Tibial artery (tissue), 4 donors: Measurements from ENCODE around the gene ALDH1L1.
A peak's percentile ranks its signal among the peaks of the same experiment; 100 is the strongest.

Experiments used
- DNase-seq, 2 donors: peaks; one replicate each; pipeline ENCODE4 v3.0.0-alpha.2; 2019
- H3K27ac ChIP-seq, 2 donors: fragments of 200-600 bp; sonication (generic) in 1 of 2; 1 replicate in 1 of 2; 2 replicates in 1 of 2; pipeline ENCODE4 v1.5.1; 2018 to 2019; ENCODE audit warnings: mild to moderate bottlenecking in 1 of 2
- H3K27me3 ChIP-seq, 2 donors: fragments of 200-600 bp; sonication (generic) in 1 of 2; one replicate each; pipeline versions ENCODE4 v1.5.1 to v1.6.0; 2016 to 2019
- H3K36me3 ChIP-seq, 3 donors: fragments of 200-600 bp; sonication (generic) in 2 of 3; one replicate each; pipeline ENCODE4 v1.5.1; 2016 to 2019; ENCODE audit warnings: mild to moderate bottlenecking in 2 of 3
- H3K4me1 ChIP-seq, 4 donors: fragments of 200-600 bp; sonication (generic) in 2 of 4; 1 replicate in 3 of 4; 2 replicates in 1 of 4; pipeline ENCODE4 v1.5.1; 2016 to 2019
- H3K4me3 ChIP-seq, 2 donors: fragments of 200-600 bp; sonication (generic) in 1 of 2; 1 replicate in 1 of 2; 2 replicates in 1 of 2; pipeline ENCODE4 v1.5.1; 2018 to 2019; ENCODE audit warnings: mild to moderate bottlenecking in 2 of 2
- H3K9me3 ChIP-seq, 3 donors: fragments of 200-600 bp; sonication (generic) in 1 of 3; one replicate each; pipeline ENCODE4 v1.5.1; 2016 to 2019
- intact Hi-C: fragments of 100-400 bp; cut with DNase I; formaldehyde crosslinking; loops from one replicate; pipeline ENCODE4 v1.15.0; 2023; ENCODE audit warnings: low total_unique reads
- TF ChIP-seq, protein P1 (sequence below), 2 experiments: fragments of 200-600 bp in 1 of 2; fragments of 450-650 bp in 1 of 2; IDR thresholded peaks; one replicate each; pipeline ENCODE4 v1.5.1; 2017 to 2019; ENCODE audit warnings: antibody characterized with exemption in 2 of 2, mild to moderate bottlenecking in 1 of 2, moderate library complexity in 1 of 2

ALDH1L1 gene

GRCh38 chr3:126085841-126086240 lies 94.5 kb downstream of the ALDH1L1 start:
- H3K27ac ChIP-seq = no peak overlapping the region
- H3K36me3 ChIP-seq = no peaks in the 10 kb centered on the region
- TF ChIP-seq, protein P1, sequence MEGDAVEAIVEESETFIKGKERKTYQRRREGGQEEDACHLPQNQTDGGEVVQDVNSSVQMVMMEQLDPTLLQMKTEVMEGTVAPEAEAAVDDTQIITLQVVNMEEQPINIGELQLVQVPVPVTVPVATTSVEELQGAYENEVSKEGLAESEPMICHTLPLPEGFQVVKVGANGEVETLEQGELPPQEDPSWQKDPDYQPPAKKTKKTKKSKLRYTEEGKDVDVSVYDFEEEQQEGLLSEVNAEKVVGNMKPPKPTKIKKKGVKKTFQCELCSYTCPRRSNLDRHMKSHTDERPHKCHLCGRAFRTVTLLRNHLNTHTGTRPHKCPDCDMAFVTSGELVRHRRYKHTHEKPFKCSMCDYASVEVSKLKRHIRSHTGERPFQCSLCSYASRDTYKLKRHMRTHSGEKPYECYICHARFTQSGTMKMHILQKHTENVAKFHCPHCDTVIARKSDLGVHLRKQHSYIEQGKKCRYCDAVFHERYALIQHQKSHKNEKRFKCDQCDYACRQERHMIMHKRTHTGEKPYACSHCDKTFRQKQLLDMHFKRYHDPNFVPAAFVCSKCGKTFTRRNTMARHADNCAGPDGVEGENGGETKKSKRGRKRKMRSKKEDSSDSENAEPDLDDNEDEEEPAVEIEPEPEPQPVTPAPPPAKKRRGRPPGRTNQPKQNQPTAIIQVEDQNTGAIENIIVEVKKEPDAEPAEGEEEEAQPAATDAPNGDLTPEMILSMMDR (IDR thresholded peaks at IDR 0.05) = no peak
- no peaks in the 10 kb centered on the region for H3K27me3 ChIP-seq
- intact Hi-C loops = no loop called here
- no peak for DNase-seq
- peaks cover 0 to 24% (median 19%) of the 10 kb centered on the region in 4 donors for H3K4me1 ChIP-seq
- H3K4me3 ChIP-seq = no peak overlapping the region
- H3K9me3 ChIP-seq = no peaks in the 10 kb centered on the region

DNA sequence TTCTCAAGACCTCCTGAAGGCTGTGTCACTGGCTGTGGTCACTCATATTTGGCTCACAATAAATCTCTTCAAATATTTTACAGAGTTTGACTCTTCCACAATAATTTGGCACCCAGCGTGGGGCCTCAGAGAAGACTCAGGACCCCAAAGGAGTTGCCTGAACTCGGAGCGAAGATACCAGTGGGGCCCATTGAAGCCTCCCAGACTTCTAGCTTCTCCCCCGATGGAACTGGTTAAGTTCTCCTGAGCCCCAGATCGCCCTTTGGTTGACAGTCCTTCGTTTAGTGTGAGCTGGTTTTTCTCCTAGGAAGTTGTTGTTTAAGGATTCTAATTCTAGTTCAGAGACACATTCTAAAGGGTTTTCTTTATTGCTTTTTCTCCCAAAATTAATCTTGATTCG lies 95.1 kb downstream of the ALDH1L1 start:
- TF ChIP-seq, protein P1 (IDR thresholded peaks at IDR 0.05) = no peak
- Histone ChIP-seq H3K4me3 (no peak overlapping the region), H3K4me1 (peaks cover 0 to 24% (median 19%) of the 10 kb centered on the region in 4 donors), H3K36me3 (no peaks in the 10 kb centered on the region), H3K27ac (peak overlapping the region; percentile 92 to 94), H3K9me3 (no peaks in the 10 kb centered on the region), H3K27me3 (no peaks in the 10 kb centered on the region)
- intact Hi-C loops = no loop called here
- DNase-seq = no peak

- H3K27ac ChIP-seq = peak overlapping the region; percentile 92 to 94
- TF ChIP-seq, protein P1 (IDR thresholded peaks at IDR 0.05) = no peak
These were observed 95.6 kb downstream of the ALDH1L1 start for GRCh38 chr3:126084768-126085180.

DNA sequence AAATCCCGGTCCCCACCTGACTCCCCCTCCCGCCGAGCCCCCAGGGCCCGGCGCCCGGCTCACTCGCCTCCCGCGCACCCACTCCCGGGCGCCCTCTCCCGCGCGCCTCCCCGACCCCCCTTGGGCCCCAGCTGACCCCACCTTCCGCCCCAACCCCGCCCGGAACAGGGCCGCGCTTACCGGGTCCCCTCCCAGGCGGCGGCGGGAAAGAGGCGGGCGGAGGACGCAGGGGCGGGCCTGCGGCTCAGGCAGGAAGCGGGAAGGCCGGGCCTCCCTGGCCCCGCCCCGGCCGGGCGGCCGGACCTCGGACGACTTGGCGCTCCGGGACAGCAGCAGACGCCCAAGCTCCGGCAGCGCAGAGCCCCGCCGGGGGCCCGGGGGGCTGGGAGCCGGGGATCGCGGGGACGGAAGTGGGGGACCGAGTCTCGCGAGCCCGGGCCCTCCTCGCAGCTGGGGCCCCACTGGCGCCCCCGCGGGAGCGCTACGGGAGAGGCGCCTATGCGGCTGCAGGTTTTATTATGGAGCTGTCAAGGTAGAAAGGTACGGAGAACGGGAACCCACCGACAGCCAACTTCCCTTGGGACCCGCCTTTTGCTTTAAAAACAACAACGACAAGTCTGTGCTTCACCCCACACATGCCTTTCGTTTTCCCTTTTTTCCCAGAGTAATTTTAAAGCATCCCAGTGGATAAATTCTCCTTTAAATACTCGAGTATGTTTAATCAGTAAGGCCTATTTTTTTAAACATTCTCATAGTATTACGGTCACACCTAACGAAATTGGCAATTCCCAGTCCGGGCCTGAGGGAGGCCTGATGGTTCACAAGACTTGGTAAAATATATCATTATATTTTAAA lies 96.2 kb downstream of the ALDH1L1 start, which contains the start of gene SLC41A3:
SLC41A3 (minus strand) TSS at position 212 of the 855 bp plus-strand sequence. CDS start 15,905 bp downstream, outside the sequence.
- Histone ChIP-seq H3K27me3 (no peaks in the 10 kb centered on the region), H3K4me1 (peaks cover 0 to 24% (median 19%) of the 10 kb centered on the region in 4 donors), H3K27ac (peak within 1 kb of the TSS; percentile 92 to 94), H3K4me3 (peak within 1 kb of the TSS; percentile 79 to 87), H3K36me3 (no peaks in the 10 kb centered on the region), H3K9me3 (no peaks in the 10 kb centered on the region)
- peak; percentile 90 to 96 for DNase-seq
- intact Hi-C loops = loop anchor here (5.0 kb wide), 1 partner anchor 393 kb away; the partner anchor contains the start of gene ZXDC
- TF ChIP-seq, protein P1 (IDR thresholded peaks at IDR 0.05) = peak; percentile 30 to 35

More at GRCh38 chr3:126084768-126085180, 95.6 kb downstream of the ALDH1L1 start:
- DNase-seq = no peak
- Histone ChIP-seq H3K27me3 (no peaks in the 10 kb centered on the region), H3K9me3 (no peaks in the 10 kb centered on the region), H3K4me1 (peaks cover 0 to 24% (median 19%) of the 10 kb centered on the region in 4 donors), H3K4me3 (peak overlapping the region; percentile 79 to 87), H3K36me3 (no peaks in the 10 kb centered on the region)
- intact Hi-C loops = loop anchor here (5.0 kb wide), 1 partner anchor 393 kb away; the partner anchor contains the start of gene ZXDC

DNA sequence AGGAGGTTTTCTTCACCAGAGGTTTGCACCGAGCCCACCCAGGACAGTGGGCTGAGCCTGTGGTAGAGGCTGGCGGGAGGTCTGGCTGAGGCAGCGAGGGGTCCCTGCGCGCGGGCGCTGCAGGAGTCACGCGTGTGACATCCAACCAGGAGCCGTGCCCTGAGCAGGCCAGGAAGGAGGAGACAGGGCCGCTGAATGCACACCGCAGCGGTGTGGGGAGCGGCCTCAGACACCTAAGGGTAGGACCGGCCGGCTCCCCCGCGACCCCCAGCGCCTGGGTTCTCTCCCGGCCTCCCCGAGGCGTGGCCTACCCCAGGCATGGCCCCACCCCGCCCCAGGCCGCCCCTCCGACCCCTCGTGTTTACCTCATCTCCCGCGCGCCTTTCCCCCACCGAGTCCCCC lies 96.9 kb downstream of the ALDH1L1 start:
- DNase-seq = no peak
- Histone ChIP-seq H3K27me3 (no peaks in the 10 kb centered on the region), H3K4me1 (peaks cover 0 to 24% (median 19%) of the 10 kb centered on the region in 4 donors), H3K36me3 (peaks cover 0 to 3% (median 0%) of the 10 kb centered on the region in 3 donors), H3K9me3 (no peaks in the 10 kb centered on the region), H3K4me3 (peak overlapping the region; percentile 79 to 87), H3K27ac (peak overlapping the region; percentile 92 to 94)
- intact Hi-C loops = loop anchor here (5.0 kb wide), 1 partner anchor 394 kb away; the partner anchor contains the start of gene ZXDC
- TF ChIP-seq, protein P1 (IDR thresholded peaks at IDR 0.05) = no peak
